Hematopoietic multipotent progenitor cell treated with erythropoietin and hydrocortisone succinate and interleukin-3 and kit ligand, for 17 days (in vitro differentiated cells): Measurements from ENCODE around the gene BMERB1.
"Not testable (repeated sequence)": the region's sequence is repeated elsewhere in the genome, so short reads cannot be mapped to it uniquely, and the experiment has no call there.

Source experiments
- DNase-seq: peaks from one replicate; pipeline ENCODE4 v3.0.0-alpha.2; 2015; ENCODE audit warnings: low spot score

BMERB1 gene

DNA sequence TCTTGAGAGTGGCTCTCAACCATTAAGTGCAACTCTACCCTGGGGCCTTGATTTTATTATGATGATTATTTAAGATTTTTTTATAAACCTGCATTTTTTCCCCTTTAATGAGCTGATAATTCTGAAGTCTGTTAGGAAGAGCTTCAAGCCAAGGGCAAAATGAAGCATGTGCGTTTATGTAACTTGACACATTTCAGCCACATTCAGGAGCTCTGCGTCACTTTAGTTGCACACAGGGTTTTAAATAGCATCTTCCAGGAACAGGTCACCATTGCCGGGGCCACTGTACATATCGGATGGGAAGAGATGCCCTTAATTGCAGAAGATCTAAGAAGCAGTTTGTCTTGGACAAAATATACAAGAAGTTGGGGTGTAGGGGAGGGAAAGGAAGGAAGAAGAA, 89.6 kb downstream of the BMERB1 start:
- peak; percentile 53 for DNase-seq

DNA sequence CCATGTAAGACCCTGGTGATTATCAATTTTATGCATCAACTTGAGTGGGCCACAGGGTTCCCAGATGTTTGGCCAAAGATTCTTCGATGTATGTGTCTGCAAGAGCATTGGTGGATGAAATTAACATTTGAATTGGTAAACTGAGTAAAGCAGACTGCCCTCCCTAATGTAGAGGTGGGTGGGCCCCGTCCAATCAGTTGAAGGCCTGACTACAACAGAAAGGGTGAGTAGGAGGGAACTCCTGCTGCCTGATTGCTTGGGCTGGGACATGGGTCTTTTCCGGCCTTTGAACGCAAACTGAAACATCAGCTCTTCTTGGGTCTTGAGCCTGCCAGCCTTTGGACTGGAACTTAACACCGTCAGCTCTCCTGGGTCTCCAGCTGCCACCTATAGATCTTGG, 90.6 kb downstream of the BMERB1 start:
- DNase-seq = no peak

DNA sequence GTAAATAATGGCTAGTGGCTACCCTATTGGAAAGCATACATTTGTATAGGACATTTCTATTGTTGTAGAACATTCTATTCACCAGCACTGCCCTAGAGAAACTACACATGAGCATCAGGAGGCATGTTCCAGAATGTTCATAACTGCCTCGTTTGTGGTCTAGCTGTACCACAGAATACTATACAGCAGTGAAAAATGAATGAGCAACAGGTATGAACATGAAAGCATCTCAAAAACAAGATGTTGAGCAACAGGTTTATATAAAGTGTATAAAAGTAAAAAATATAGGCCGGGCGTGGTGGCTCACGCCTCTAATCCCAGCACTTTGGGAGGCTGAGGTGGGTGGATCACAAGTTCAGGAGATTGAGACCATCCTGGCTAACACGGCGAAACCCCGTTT, 91.7 kb downstream of the BMERB1 start:
- no peak for DNase-seq

DNA sequence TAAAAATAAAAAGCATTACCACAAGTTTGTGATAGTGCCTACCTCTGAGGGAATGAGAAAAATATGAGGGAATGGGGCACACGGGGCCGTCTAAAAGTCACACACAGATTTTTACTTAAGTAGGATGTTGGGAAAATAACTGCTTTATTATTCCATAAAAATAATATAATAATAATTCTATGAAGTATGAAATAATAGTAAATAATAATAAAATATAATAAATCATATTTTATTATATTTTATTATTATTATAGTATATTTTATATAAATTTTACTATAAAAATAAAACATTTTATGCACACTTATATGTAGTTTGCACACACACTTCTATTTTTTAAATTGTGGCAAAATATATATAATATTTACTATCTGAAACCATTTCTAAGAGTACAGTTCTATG, 92.3 kb downstream of the BMERB1 start:
- DNase-seq = no peak

DNA sequence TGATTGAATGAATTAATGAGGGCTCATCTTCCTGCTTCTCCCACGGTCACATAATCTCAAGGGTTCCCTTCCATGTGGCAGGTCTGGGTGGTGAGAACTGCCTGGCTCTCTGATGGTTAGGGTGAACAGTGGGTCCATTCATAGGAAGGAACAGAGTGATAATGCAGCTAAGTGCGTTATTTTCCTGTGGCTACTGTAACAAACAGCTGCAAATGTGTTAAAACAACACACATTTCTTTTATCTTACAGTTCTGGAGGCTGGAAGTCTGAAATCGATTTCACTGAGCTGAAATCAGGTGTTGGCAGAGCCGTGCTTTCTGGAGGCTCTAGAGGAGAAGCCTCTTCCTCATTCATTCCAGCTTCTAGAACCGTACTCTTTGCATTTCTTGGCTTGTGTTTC, 95.3 kb downstream of the BMERB1 start:
- no peak for DNase-seq

DNA sequence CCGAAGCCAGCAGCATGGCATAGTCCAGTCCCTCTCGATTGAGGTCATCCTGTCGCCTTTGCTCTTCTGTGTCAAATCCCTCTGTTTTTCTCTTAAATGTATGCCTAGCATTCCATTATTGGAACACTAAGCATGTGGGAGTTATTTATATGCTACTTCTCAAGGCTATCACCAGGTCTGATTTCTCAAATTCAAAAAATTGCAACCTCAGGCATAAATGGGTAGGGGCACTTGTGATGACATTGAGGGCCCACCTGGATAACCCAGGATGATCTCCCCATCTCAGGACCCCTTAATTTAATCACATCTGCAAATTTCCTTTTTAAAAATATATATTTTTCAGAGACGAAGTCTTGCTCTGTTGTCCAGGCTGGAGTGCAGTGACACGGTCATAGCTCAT, 95.7 kb downstream of the BMERB1 start:
- no peak for DNase-seq

DNA sequence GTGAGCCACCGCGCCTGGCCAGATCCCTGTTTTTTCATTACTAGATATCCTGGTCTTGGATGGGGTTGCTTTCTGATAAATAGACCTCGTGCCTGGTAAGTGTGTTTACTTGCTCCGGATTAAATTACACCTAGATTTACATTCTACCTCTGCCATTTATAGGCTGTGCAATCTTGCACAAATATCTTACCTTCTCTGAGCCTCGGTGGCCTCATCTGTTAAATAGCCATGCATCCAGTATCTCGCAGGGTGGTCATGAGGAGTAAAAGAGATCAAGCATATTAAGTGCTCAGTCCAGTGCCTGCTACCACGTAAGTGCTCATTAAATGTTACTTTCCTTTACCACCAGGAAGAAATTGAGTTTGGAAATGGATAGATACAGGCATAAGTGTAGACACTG, 98.4 kb downstream of the BMERB1 start:
- DNase-seq = no peak

DNA sequence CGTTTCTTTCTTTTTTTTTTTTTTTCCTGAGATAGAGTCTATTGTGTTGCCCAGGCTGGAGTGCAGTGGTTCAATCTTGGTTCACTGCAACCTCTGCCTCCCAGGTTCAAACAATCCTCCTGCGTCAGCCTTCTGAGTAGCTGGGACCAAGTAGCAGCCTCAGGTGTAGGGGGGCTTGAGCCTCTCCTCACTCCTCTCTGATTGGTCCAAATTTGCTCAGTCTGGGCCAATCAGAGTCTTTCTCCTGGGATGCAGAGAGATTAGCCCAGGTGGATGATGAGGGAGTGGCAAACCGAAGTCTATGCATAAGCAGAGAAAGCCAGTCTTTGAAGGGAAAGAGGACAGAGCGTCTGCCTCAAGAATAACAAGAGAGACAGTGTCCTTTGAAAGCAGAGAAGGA, 99.0 kb downstream of the BMERB1 start:
- DNase-seq = no peak

DNA sequence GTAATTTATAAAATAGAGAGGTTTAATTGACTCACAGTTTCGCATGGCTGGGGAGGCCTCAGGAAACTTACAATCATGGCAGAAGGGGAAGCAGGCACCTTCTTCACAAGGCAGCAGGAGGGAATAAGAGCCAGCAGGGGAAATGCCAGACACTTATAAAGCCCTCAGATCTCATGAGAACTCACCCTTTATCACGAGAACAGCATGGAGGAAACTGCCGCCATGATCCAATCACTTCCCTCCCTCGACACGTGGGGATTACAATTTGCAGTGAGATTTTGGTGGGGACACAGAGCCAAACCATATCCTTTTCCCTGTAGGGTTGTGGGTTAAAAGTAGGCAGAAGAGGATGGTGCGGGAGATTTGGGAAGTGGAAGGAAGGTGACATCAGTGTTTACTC, 101.4 kb downstream of the BMERB1 start:
- DNase-seq = no peak

DNA sequence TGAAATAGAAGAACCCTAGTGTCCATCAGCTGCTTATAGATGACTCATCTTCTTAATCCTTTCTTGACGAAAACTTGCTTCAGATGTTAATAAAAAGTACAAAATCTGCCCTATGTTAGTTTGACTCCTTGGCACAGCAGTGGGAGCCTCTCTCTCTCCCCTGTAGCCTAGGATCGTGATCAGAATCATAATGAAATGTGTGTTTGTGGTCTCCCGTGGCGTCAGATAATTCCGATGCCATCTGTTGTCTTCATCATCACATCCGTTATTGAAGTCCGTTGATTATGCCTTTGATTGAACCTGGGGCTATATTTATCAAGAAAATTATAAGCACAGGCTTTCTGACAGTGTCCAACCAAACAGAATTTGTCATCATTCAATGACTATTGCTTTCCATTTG, 102.5 kb downstream of the BMERB1 start:
- no peak for DNase-seq

DNA sequence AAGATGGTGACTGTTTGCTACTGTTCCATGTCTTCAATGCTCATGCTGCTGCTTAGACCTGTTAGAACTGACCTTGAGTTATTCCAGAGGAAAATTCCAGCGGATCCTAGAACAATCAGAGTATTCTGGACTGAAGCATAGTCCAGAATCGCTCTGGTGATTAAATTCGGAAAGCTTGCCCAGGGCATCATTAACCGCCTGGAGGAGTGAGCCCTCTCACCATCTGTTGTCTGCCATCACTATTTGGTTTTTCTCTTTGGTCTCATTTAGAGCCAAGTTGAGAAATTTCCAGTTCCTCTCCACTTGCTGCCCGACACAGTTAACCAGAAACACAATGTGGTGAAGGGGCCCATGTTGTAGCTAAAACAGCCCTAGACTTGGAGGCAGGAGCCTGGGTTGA, 104.1 kb downstream of the BMERB1 start:
- DNase-seq = no peak

DNA sequence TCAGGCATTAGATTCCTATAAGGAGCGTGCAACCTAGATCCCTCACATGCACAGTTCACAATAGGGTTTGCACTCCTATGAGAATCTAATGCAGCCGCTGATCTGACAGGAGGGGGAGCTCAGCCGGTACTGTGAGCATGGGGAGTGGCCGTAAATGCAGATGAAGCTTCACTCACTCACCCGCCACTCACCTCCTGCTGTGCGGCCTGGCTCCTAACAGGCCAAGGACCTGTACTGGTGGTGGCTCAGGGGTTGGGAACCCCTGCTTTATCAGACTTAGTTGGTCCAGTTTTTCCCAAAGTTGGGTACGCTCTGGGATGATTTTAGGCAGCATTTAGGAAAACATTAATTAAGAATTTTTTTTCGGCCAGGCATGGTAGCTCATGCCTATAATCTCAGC, 104.8 kb downstream of the BMERB1 start:
- DNase-seq = no peak

DNA sequence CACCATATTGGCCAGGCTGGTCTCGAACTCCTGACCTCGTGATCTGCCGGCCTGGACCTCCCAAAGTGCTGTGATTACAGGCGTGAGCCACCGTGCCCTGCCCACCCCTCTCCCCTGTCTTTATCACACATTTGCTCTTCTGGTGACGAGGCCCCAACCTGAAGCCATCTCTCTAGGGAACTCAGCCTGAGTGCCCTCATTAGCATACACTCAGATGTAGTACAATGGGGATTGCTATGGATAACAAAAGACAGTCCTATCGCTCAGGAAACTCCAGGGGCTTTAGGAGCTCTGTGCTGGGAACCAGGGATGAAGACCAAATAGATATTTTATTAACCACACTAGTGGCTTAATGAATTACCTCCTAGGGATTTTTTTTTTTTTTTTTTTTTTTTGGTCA, 107.9 kb downstream of the BMERB1 start:
- DNase-seq = no peak

DNA sequence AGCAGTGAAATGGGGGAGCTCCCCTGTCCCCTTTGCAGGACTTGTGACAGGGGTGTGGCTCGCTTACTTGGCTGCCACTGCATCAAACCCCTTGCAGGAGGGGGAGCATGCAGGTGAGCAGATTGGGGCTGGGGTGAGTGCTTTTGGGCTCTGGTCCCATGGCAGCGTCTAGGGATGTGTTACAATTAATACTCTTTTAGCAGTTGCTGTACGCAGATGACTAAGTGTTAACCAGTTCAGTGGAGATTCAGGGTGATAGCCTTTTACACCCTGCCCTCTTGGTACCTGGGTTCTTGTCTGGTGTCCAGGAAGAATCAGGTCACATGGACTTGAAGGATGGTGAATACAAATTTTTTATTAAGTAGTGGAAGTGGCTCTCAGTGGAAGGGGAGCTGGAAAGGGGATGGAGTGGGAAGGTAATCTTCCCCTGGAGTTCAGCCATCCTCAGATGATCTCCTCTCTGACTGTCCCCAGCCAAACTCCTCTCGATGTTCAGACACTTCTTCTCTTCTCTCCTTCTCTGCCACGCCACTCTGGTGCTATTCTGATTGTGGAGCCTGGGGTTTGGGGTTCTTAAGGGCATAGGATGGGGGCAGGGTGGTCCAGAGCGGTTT, 108.5 kb downstream of the BMERB1 start:
- DNase-seq = no peak

DNA sequence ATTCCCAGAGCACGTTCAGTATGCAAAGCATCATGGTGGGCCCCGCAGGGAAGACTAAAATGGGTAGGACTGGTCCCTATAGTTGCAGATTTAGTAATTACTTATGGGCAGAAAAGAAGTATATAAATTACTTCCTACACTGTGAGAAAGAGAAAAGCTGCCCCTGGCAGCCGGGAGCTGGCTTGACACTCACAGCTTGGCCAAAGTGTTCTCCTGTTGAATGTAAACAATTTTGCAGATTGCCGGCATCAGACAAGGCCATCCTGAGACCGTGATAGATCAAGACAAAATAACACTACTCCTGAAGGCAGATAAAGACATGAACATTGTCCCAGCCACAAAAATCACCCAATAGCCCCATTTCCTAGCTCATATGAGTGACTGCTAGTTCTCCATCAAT, 110.0 kb downstream of the BMERB1 start:
- DNase-seq = no peak

DNA sequence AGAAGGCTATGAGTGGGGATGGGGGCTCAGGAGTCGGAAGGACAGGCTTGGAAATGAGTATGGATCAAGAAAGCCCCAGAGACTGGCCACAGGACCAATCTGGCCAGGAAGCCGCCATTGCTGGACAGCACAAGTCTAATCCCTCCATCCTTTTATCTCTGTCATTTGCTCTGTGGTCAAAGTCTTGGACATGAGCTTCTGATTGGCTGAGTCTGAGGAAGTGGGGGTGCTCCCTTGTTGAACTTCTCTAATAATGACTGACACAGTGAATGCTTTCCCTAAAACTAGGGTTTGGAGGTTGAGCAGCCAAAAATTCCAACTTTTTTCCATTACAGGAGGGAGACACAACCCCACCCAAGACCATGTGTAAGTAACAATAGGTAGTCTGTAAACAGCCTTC, 111.2 kb downstream of the BMERB1 start:
- no peak for DNase-seq

DNA sequence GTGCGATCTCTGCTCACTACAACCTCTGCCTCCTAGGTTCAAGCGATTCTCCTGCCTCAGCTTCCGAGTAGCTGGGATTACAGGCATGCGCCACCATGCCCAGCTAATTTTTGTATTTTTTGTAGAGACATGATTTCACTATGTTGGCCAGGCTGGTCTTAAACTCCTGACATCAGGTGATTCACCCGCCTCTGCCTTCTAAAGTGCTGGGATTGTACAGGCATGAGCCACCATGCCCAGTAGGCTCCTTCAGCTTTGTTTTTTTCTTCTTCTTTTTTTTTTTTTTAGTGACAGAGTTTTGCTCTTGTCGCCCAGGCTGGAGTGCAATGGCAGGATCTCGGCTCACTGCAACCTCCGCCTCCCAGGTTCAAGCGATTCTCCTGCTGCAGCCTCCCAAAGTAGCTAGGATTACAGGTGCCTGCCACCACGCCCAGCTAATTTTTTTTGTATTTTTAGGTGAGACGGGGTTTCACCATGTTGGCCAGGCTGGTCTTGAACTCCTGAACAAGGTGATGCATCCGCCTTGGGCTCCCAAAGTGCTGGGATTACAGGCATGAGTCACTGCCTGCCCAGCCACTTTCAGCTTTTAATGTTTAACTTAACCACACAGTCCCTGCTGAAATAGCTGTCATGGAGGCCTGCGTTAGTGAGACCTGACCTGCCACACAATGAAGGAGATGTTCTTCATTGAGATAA, 112.8 kb downstream of the BMERB1 start:
- DNase-seq = not testable (repeated sequence)

DNA sequence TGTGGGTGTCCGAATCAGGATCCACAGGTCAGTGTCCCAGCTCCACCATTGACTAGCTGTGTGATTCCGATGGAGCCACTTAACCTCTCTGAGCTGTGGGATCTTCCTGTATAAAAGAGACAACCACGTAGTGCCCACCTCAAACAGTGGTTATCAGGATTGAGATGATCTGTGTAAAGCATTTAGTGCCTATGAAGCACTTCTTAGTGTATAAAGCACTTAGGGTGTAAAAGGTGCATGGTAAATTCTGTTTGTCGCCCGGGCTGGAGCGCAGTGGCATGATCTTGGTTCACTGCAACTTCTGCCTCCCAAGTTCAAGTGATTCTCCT, 113.3 kb downstream of the BMERB1 start:
- no peak for DNase-seq

DNA sequence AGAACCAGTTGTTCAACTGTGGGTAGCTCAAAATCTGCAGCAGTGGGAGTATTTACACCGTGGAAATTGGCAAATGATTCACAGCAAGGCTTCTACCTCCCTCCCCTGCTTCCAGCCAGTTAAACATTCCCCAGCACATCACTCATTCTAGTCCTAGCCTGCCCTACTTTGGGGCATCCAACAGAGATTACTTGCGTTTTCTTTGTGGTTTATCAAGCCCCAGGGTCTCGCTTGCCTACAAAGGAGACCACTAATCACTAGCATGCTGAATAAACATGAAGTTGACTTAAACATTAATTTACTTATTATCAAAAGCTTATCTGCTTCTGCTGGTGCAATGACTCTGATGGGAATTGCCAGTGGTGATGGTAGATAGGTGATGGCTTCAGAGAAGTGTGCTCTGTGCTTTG, 114.1 kb downstream of the BMERB1 start:
- DNase-seq = peak; percentile 55

DNA sequence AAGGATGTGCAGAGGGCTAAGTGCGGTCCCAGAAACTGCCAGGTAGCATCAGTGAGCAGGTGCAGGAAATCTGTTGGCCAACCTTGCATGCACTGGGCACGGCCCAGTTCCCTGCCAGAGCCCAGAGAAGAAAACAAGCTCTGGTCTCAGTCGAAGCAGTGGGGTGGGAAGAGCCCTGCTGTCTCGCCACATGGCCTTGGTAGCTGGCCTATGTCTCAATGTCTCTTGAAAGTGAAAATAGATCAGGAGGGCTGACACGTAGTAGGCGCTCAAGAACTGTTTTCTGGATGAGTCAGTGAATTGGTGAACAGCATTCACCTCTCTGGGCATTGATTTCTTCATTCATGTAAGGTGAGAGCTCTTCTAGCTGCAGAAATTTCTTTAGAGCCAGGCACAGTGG, 118.1 kb downstream of the BMERB1 start:
- DNase-seq = peak; percentile 32

DNA sequence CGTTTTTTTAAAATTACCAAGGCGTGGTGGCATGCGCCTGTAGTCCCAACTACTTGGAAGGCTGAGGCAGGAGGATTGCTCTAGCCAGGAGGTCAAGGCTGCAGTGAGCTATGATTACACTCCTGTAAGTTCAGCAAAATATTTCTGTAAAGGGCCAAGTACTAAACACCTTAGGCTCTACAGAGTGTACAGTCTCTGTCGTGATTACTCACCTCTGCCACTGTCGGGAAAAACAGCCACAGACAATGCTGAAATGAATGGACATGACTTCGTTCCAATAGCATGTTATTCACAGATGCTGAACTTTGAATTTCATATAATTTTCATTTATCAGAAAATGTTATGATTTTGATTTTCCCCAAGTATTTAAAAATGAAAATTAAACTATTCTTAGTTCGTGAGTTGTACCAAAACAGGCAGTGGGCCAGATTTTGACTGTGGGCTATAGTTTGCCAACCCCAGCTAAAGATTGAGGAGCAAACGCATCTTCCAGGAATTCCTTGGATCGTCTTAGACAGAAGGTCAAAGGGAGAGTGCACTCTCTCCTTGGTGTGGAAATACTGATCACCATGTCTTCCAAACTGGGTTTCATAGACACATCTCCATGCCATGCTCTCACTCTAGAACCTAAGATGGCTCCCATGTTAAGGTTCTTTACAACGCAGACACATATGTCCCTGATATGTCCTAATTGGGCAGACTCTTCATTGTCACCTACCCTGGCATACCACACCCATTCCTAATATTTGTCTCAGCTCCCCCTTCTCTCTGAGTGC, 119.1 kb downstream of the BMERB1 start:
- no peak for DNase-seq

DNA sequence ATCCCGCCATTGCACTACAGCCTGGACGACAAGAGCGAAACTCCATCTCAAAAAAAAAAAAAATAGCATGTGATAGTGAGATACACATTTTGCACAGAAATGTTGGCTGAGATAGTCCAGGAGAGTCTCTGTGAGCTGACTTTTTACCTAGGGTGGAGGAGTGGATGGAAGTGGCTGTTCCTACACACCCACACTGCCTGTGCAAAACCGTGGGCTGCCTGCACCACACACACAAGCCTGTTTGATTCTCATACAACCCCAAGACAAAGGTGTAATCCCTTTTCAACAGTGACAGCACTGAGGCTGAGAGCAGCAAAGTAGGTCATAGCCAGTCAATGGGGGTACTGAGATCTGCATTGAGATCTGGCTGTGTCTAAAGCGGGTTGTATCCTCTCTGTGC, 121.7 kb downstream of the BMERB1 start:
- no peak for DNase-seq

DNA sequence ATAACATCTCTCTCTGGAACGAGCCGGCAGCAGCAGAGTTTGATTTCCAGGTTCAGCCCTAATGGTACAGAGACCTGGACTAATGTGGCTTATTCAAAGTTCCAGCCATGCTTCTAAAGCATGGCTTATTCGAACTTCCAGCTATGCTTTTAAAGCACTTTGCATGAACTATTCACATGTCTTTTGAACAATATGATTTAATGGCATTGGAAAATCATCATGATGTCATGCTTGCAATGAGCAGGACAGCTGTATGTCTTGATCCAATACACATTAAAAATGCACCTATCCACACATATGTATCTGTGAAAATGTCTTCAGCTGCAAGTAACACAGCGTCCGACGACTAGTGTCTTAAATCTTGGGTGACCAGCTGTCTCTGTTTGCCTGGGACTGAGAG, 122.9 kb downstream of the BMERB1 start:
- no peak for DNase-seq

DNA sequence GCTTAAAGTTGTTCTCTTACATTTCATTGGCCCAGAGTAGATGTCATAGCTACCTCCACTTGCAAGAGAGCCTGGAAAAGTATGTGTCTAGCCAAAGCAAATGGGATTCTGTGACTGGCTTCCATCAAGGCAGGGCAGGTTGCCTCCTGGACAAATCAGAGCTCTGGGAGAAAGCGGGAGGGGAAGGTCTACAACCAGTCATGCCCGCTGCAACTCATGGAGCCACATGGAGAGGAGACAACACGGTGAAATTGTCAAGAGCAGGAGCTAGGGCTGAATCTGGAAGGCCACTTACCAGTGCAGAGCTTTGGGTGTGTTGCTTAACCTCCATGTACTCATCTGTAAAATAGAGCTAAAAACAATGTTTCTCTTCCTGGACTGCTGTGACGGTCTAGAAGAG, 124.8 kb downstream of the BMERB1 start:
- no peak for DNase-seq
